Measurements from ENCODE around the gene TMEM9.

TMEM9 gene

DNA sequence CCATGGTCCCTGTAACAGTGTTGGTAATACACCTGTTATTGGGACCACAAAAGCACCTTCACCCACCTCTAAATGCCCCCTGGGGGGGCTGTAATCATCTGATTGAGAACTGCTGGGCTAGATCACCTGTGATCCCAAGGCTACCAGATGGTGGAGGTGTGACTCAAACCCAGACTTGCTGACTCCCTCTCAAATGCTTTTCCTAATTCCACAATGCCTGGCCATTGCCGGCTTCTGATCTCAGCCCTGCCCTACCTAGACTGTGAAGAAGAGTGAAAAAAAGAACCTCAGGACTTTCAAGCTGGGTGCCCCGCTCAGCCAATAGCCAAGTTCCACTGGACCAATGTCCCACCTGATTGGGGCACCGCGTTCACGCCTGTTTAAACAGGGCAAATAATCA is 9.6 kb downstream of the TMEM9 start:
- no peak for FAIRE-seq

DNA sequence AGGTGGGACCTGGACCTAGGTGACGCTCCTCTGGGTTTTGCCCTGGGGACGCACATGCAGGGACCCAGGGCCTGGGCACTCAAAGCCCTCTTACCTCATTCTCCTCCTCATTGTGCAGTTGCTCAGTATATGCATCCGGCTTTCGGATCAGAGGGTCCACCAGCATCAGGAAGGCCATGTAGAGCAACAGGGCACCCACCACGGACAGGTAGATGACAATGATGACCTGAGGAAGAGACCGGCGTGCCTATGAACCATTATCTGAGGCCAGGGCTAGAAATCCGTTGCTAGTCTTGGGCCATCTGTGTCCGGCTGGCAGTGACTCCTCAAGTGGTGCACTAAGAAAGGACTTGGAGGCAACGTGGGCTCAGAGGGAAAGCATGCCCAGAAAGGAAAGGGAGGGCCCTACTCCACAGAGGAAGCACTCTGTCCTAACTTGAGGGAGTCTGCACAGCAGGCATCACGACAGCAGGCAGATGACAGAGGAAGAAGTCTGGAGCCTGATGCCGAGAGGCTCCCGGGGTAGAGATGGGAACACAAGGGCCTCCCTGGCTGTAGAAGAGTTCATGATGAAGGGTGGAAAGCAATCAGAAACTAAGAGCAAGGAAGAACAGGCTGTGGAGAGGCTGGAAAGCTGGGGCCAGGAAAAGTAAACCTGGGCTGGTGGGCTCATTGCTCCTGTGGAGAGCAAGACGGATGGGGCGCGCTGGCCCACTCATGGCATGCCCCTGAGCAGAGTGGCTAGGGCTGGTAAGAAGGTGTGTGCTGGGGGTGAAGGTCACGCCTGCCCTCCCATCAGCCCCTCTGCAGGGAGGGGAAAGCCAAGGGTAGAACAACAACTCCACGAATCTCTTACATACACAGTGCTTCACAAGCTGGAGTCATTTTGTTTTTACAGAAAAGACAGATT is 10.3 kb downstream of the TMEM9 start:
- no peak for FAIRE-seq

DNA sequence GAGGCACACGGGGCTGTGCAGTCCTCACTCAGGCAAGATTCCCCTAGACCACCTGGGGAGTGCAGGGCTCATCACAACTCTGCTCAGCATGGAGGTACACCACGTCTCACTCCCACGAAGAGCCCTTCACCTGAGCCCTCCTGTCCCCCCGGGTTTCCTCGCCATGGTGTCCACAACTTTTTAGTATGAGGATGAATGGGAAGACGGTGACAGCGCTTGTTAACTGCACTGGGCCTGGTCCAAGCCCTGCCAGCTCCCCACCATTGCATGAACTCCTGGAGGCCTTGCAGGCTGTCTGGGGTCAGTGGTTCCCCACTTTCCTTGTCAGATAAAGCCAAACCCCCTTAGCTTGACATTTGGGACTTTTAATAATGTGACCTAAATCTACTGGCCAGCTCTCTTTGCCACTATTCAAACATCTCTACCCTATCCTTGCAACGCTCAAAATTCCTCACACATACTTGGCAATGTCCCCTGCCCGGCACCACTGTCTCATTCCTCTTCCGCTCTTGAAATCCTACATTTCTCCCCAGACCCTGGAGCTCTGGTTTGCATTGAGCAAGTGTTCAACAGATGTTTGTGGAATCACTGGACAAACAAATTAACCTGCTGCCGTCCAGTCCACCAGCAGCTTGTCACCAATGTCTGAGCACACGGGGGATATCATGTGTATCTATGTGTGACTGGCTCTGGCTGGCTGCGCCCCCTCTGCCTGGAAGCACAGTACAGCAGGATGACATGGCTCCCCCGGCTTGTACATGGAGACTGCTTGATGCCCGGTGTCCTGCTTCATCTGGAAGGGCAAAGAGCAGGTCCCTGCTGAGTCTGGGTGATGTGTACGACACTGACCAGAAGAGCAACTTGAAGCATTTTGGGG is 11.2 kb downstream of the TMEM9 start:
- no peak for FAIRE-seq

DNA sequence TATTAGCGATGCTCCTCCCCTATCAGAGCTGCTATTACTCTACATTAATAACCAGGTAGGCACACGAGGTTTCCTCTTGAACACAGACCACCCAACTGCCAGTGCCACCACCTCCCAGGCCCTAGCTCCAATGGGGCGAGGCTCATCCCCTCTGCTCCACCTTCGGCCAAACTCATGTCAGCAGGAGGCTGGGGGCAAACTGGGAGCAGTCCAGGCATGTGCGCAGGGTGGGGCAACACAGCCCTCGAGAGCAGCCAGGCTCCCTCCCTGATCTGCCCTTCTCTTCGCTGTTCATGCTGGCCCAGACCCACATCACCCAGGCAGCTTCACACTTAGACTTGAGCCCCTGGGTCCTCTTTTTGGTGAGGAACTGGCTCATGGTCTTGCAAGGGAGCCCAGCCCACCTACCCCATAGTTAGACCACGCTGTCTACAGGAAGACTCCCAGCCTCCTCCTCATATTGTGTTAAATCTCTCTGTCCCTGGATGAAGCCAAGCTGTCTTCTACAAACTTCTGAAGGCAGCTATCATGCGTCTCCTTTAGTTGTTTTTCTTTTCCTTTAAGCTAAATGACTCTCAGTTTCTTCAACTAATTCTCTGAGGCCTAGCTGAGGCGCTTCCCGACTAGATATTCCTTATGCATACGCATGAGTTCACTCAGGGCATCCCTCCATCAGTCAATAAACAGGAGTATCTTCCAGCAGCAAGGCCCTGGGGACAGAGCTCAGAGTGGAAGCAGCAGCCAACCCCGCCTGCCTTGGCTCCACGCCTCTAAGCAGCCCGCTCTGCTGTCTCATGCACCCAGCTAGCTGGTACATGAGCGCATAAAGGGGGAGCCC is 12.0 kb downstream of the TMEM9 start:
- FAIRE-seq, result no peak

DNA sequence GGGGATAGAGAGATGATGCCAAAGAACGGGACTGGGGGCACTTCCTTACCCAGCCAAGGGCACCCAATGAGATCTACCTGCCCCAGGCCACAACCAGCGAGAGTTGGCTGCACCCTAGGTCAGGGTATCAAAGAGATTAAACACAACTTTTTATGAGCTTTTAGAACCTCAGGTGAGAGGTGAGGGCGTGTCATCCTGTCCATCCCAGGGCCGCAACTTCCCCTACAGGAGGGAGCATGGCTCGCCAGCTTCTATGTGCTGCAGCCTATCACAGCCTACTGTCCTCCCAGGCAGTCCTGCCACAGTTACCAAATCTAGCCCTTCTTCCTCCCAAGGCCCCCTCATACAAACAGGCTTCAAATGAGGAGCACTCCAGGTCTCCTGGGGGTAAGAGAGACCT is 12.9 kb downstream of the TMEM9 start:
- FAIRE-seq, result no peak

DNA sequence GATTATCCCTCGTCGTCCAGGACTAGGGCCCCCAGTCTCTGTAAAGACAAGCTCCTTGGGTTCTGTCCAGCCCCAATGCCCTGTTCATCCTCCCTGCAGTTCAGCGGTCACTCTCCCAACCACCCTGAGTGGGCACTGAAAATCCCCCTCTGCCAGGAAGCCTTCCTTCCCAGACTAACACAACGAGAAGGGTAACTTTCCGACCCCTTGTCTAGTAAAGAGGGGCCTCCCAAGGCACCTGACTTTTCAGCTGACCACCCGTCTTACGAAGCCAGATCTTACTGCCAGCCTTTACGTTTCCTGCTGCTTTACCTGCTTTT is 13.4 kb downstream of the TMEM9 start:
- FAIRE-seq, result no peak

DNA sequence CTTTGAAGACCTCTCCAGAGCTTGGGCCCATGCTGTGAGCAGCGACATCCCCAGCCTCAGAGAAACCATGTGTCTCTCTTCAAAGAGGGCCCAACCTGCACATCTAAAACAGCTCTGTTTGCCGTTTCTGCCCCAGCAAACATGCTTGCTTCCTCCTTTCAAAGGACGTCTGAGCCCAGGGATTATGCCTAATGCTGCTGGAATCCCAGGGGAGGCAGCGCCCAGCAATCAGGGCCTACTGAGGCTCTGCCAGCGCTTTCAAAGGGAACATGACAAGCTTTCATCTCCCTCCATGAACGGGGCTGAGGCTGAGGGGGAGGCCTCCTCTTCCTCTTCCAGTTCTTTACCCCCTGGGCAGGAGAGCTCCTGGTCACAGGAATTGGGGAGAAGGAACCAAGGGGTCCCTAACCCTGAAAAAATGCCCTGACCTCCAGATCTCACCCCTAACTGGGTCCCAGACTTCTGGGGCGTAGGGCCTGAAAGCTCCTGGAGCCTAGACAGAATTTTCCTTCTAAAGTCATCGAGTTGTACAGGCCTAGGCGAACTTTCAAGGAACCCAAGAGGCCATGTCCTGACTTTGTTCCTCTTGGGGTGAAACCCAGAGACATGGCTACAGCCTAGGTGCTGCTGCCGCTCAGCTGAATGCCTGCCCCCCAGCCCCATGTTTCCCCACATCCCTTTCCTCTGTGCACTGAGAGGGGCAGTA is 13.9 kb downstream of the TMEM9 start:
- FAIRE-seq, result no peak

DNA sequence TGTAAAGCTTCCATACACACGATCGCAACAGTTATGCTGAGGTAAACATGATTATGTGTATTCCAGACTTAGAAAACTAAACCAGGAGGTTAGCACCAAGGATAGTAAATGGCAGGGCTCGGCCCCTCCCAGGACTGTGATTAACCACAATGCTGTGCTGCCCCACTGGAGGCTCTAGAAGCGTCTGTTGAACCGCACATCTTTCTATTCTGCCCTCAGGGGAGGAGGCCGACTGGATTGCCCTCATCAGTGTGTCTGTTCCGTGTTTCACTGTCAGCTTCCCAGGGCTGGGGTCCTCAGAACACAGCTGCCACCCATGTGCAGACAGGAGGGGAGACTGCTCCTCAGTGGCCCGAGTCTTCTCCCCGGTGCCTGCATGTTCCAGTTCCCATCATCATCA is 14.5 kb downstream of the TMEM9 start:
- FAIRE-seq, result no peak

DNA sequence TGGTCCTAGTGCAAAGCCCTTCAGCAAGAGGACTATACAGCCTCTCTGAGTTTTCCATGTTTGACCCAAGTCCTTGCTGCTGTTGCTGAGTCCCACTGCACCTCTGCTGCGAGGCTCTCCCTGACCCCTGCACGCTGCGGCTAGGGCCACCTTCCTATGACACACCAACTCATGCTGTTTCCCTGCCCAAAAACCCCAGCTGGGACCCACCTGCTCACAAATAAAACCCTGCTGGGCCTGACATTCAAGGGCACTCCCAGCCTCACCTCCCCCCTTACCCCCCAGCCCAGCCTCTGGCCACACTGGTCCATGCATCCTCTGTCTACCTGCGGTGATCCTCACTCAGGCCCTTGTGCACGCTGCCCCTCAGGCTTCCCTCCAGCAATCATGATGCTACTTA is 15.0 kb downstream of the TMEM9 start:
- FAIRE-seq, result no peak

DNA sequence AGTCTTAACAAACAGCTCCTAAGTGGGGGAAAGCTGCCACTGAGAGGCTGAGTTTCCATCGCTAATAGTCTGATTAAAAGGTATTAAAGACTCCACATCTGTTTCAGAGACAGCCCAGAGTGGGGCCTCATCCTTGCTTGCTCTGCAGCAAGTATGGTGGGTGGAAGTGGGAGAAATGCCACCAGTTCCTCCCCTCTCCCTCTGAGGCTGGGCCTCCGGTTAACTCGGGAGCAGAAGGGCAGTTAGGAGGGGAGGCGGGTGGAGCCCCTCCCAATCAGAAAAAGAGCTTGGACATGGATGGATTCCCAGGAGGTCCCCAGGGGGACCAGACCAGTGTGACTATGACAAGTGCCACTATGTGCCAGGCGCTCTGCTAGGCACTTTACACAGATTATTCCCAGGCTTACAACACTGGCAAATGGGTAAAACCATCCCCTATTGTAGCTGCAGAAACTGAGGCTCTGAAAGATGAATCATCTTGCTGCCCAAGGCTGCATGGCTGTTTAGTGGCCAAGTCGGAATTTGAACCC is 15.9 kb downstream of the TMEM9 start:
- no peak for FAIRE-seq

DNA sequence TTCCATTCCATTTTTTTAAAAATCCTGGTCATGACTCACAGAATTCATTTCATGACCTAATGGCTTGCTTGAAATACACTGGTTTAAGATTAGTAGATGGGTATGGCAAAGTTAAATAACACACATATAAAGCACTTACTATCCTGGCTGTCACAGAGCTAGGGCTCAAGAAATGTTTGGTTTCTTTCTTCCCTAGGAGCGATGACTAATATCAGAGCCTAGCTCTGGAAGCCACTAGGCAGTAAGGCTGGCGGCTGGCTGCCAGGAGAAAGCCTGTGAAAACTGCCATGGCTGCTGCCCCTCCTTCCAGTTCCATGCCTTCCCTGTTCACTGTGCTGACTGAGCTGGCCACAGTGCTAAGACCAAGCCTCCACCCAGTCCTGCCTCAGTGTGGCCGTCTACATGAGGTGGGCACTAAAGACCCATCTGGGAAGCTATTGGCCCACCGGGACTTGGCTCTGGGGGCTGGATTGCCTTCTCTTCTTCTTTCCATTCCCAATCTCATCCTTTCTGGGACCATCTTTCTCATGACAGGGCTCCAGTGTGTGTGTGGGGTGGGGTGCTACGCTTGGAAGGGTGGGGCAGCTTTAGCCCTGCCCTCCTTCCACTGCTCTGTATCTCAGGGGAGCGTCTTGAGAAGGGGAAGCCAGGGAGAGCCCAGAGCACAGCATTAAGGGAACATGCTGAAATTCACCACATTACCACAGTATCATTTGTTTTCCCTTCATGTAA is 16.5 kb downstream of the TMEM9 start:
- FAIRE-seq, result no peak

DNA sequence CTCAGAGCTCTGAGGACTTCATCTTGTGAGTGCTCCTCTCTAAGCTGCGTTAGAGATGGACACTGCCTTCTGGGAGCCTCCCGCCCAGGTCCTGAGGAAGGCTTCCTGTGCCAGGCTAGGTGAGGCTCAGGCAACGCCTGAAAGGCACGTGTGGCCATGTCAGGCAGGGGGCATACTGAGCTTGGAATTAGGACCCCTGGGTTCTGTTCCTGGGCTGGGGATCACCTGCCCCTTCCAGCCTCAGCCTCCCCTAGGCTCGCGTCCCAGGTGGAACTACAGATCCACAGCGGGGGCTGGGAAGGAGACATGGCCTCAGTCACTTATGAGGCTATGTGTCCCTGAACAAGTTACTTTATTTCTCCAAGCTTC is 17.3 kb downstream of the TMEM9 start:
- no peak for FAIRE-seq

DNA sequence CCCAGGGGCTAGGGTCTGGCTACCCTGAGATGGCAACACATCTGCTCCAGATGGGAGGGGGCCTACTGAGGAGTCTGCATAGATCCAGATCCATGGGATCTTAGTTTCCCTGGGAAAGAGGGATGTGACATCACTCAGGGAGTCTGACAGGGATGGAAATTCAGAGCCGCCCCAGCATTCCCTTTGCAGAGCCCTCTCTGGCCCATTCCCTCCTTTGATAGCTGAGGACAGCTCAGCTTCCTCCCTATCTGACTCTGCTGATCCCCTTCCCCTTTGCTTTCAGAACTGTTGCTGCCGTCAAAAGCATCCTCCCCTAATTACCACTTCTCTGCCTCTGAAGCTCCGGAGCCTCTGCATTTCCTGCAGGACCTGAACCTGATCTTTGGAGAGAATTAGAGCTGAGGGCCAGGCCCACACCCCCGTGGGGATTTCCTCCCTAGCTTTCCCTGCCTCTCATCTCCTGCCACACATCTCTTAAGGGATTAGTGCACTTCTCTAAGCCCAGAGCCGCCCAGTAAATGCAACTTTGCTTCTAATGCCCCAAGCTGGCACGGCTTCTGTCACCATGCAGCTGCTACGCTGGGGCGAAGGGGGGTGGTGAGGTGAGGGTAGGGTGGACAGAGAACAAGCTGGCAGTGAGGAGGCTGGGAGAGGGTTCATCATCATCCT is 17.8 kb downstream of the TMEM9 start:
- no peak for FAIRE-seq

DNA sequence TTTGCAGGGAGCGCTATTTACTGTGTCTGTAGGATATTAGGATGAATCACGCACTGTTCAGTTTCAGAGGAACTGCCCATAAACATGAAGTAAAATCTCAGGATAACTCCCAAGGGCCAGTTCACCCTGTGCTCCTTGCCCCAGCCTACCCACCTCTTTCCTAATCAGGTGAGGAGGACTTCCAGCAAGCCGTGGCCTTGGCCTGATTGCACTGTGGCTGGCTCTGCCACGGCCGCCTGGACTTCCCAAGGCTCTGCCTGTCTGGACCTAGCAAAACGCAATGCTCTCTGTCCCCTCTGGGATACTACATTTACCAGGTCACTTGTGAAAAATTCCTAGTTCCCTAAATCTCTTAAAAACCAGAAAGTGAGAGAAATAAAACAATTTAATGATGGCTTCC is 19.9 kb downstream of the TMEM9 start:
- no peak for FAIRE-seq

DNA sequence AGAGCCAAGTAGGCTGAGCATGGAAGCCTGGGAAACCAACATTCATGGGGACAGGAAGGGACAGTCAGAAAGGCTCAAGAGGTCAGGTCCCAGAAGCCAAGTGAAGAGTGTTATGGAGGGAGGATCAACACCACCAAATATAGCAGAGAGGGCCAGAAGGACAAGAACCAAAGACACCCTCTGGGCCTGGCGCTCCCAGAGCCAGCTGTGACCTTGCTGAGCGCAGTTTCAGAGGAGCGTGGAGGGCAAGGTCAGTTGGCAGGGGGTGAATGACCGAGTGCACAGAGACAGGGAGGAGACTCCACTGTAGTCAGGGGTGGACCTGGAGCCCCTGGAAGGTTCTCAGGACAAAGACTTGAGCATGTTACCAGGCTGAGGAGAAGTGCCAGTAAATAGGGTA is 22.9 kb downstream of the TMEM9 start:
- FAIRE-seq, result no peak

DNA sequence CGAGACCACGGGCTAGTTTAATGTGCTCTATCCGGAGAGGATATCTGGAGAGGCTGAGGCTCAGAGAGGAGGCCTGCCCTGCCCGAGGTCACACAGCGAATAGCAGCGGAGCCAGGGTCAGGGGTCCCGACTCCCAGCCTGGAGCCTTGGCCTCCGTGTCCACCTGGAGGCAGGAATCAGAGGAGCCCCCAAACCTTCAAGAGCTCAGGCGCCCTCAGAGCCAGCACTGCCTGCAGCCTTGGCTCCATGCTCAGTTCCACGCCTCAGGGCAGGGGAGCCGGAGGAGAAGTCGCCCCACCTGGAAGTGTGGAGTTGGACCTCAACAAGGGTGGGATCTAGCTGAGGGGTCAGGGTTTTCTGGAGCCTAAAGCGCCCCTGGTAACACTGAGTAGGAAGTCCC is 25.3 kb downstream of the TMEM9 start:
- no peak for FAIRE-seq

DNA sequence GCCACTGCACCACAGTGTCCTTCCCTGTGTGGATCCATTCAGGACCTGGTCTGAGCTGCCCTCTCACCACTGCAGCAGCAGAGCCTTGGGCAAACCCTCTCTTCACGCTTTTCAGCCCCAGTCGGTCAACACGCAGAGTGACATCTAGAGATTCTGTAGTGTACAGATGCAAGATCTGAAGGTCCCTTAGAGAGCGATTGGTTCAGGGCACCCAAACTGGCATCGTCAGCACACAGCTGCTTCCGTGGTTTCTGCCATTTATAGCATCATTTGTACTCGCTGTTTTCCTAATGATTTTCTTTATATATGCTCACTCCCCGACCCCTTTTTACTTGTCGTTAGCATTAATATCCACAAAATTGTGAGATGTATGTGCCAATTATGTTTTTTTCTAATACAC is 25.8 kb downstream of the TMEM9 start:
- no peak for FAIRE-seq

DNA sequence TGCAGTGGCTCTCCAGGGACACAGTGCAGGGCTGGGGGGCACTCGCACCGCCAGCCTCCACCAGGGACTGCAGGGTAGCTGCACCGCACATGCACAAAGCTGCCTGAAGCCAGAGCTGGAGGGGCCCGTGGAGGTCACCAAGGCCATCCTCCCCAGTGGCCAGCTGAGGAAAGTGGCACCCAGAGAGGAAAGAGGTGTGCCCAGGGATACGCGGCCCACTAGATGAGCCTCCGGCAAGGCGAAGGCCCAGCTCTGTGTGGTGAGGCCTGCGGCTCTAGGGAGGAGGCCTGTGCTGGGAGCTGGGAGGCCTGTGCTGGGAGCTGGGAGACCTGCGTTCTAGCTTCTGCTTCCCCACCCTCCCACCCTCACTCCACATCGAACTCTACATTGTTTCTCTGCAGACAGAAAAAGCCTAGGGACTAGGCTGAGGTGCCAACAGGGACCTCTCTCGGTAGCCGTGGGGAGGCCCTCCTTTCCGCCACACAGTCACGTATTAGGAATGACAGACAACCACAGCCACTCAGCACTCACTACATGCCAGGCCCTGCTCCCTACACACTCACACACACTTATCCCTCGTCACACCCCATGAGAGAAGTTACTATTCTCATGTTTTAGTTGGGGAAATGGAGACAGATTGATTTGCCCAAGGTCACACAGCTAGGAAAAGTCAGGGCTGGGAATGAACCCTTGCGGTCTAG is 26.4 kb downstream of the TMEM9 start:
- FAIRE-seq, result no peak

DNA sequence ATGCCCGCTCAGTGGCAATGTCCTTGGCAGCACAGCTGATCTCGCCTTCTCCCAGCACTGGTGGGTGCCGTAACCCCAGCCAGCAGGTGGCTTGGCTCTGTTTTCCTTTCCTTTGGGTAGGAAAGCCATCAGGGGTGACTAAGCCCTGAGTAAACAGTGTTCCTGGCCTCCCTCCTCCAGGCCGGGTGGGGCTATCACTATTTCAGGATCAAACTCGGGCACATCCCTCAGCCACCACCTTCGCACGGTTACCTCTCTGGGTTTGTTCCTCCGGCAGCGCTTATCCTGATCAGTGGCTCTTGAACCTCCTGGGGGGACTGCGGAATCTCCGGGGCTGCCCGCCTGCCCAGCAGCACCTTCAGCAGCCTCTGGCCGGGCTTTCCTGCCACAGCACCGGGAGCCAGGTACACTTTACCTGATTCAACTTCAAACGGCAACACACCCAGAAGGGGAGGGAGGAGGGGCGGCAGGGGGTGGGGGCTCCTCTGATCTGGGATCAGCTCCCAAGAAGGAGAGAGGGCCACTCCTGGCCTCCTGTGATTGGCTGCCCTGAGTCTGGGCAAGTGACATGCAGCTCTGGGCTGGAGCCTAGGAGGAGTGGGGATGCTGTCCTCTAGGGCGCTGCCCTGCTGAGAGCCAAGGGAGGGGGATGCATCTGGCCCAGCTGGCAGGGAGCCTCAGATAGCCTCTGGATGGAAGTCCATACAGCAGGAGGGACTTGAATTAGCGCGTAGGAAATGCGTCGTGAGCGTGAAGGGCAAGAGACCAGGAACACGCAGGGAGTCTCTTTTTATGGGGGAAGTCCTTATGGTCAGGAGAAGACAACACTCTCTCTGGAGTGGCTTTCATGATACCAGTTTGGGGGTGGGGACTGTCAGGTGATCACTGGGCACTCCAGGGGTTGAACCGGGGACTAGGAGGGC is 27.2 kb downstream of the TMEM9 start, which contains the start of gene ASCL5:
Gene ASCL5, minus strand, starts transcription at position 353 of the 923 bp plus-strand sequence. CDS start 11,812 bp downstream, outside the sequence.
- no peak for FAIRE-seq

Measured in A204.1 (cell line).